Activated CD8-positive, alpha-beta memory T cell treated with anti-CD3 and anti-CD28 coated beads for 4 hours (primary cell): ENCODE measurements around the gene R3HDM4.
A peak's percentile ranks its signal among the peaks of the same experiment; 100 is the strongest.

Source experiments
- DNase-seq, 2 donors: peaks; one replicate each; pipeline ENCODE4 v3.0.0-alpha.2; 2020; ENCODE audit warnings: low read depth in 2 of 2

R3HDM4 gene

DNA sequence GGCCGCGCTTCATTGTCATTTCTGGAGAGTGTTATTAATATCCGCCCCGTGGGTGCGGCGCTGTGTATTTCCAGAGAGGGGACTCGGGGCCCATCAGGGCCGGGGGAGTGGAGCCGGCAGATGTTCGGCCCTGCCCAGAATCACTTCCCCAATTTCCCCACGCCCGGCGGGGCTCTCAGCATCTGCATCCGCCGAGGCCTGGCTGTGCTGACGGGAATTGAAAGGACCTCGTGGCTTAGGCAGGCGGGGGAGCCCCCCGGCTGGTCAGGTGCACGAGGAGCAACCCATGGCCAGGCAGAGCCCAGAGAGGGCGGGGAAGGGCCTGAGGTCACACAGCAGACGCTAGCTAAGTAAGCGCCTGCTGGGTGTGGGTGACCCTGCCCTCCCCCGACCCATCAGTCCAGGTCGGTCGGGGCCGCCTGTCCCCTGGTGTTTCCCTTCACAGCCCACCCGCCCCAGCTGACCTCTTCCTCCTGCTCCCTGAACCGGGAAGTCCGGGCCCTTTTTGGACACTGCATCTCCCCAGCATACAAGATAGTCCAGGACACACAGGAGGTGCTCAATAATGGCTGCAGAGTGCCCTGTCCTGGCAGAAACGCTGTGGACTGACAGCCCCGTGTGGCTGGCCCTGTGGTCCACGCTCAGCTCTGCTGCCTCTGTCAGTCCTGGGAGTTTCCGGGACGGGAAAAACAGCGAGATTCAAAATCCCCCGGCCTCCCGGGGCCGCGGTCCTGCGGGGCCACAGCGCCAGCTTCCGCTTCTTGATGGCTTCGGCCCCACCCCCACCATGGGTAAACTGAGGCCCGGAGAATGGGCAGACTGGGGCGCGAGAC lies 34.9 kb upstream of the R3HDM4 start:
- no peak for DNase-seq

- no peak for DNase-seq
These were observed 34.2 kb upstream of the R3HDM4 start for GRCh38 chr19:947090-947706.

DNA sequence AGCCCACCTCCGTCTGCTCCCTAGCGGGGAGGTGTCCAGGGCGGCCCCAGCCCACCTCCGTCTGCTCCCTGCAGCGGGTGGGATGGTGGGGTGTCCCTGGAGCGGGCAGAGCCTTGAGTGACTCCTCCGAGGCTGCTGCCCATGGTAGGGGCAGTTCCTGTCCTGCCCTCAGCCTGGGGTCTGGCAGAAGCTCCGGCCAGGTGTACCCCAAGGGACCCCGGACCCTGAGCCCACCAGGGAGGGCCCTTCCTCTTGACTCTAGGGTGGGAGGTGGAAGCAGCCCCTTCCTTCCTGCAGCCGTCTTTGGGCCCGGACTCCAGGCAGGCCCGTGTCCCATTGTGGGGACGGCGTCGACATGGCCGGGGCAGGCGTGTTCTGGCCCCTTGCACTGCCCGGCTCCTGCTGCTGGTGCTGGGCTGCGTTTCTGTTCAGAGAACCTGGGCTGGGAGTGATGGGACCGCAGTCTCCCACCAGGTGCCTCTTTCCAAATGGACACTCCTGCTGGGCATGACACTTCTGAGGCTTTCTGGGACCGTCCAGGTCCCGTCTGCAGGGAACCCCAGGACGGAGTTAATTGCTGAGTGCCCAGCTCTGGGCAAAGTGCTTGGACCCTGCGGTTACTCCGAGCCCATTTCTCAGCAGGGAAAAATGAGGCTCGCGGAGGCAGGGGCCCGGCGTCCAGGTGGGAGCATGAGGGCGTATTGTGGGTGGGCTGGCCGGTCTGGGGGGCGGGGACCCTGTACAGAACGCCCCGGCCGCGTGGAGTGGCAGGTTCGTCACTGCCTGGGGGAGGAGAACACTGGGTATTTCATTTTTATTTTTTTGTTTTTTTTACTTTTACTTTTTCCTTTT lies 32.6 kb upstream of the R3HDM4 start:
- DNase-seq, result no peak

DNA sequence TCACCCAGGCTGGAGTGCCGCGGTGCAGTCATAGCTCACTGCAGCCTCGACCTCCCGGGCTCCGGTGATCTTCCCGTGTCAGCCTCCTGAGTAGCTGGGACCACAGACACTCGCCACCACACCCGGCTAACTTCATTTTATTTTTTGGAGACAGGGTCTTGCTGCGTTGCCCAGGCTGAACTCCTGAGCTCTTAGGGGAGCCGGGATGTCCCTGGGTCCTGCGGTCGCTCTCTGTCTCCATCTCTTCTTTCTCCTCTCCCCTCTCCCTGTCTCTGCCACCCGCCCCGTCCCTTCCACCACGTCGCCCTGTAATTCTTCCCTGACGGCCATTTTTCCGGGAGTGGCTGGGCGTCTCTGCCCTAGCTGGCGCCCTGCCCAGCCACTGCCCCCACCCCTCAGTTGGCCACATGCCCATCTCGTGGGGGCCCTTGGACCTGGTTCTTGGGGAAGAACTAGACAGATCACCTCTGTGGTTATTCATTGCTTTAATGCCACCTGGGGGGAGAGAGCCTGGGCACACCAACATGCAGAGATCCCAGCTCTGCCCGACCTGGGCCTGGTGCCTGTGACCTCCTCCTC lies 31.7 kb upstream of the R3HDM4 start:
- no peak for DNase-seq

- no peak for DNase-seq
These were observed 31.1 kb upstream of the R3HDM4 start for GRCh38 chr19:944171-944567.

GRCh38 chr19:943551-944170 lies 30.6 kb upstream of the R3HDM4 start:
- DNase-seq, result no peak

DNA sequence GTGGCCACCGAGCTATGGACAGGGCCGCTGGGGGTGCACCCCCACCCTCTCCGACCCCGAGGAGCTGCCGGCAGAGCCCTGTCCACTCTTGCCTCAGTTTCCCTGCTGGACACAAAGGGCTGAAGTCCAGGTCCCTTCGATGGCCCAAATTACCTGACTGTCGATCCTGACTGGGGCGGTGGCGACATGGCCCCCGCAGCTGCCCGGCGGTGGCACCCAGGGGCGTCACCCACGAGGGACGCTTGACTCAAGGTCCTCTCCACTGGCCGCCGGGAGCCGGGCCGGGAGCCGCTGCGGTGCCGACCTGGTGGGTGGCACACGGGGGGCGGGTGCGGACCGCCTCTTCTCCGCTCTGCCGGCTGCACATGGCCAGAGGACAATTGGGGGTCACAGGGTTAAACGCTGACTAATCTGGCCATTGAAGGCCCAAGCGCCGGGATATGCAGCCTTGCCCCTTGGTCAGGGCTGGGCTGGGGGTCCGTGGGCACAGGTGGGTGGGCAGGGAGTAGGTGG lies 29.2 kb upstream of the R3HDM4 start:
- no peak for DNase-seq

DNA sequence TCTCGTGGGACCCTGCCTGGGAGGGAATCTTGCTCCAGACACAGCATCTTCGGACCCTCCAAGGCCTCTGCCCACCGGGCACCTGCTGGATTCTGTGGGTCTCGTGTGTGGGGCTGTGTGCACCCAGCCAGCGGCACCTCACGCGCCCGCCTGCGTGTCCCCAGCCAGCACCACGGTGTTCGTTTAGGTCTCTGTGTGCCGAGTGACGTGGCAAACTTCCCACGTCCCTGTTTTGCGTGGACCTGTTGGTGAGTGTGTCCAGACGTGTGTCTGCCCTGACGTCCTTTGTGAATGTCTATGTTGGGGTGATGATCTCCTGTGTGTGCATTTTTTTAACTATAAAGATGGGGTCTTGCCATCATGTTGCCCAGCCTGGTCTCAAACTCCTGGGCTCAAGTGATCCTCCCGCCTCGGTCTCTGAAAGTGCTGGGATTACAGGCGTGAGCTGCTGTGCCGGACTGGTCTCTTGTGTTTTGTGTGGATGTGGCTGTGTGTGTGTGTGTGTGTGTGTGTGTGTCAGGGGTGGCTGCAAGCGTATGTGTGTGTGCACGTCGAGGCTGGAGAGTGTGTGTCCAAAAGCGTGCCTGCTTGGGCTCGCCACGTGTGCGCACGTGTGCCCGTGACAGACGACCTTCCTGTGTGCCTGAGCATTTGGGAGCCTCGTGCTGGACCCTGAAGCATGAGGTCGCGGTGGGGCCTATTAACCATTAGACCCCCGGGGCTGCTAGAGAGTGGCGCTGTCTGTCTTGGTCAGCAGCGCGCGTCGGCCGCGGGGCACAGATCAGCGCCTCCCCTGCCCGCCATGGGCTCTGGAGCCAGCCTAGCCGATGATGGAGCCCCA lies 28.5 kb upstream of the R3HDM4 start:
- no peak for DNase-seq

DNA sequence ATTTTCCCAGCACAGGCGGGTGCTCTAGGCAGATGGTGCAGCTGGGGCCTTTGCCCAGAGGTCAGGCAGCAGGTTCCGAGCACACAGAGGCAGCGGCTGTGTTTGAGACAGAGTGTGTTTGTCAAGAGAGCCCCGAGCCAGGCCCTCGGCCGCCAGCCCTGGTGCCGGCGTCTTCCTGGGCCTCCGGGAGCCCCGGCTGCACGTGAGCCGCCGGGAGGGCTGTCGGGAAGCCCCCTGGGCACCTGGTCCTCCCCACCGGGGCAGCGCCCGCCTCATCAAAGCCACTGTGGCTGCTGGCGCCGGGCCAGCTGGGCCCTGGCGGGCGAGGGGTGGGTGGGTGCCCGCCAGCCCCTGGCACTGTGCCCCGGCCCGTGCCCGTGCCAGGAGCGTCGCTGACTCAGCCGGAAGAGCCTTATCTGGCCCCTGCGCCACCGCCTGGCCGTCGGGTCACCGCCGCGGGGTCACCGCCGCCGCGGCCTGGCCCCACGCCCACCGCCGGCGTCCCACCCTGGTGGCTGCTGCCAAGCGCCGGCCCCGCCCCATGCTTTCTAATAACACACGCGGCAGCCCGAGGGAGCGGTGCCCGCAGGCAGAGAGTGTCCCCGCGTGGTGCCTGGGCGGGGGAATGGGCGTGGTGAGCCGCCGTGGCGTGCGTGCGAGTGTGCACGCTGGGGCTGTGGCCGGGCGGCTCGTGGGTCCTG lies 27.7 kb upstream of the R3HDM4 start:
- DNase-seq, result peak; percentile 28 to 40

- no peak for DNase-seq
These were observed 26.9 kb upstream of the R3HDM4 start for GRCh38 chr19:939922-940321.

- DNase-seq, result no peak
These were observed 26.4 kb upstream of the R3HDM4 start for GRCh38 chr19:939439-939838.

DNA sequence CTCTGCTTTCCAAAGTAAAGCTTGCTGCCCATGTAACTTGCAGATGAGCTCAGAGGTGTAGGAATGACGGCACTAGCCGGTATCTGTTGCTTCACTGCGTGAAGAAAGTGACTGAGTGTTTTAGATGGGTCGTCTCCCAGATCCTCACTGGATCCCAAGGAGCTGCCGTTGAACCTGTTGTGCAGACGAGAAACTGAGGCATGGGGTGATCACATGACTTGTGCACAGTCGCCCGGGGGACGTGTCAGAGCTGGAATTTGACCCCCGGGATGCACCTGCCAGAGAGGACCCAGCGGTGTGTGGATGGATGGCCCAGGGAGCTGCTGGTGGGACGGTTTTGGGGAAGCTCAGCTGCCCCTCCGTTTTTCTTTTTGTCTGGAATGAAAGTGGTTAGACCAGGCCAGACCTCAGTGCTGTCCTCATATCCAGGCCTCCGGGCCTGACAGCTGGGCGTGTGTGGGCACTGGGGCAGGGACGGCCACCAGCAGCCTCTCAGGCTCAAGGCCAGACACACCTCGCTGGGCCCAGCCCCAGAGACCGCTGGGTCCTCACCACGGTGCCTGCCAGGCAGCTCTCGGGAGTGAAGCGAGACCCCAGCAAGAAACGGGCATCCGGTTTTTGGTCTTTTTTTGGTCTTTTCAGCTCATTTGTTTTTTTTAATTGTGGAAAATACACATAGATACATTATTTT lies 25.4 kb upstream of the R3HDM4 start:
- DNase-seq, result no peak

GRCh38 chr19:937259-937694 lies 24.3 kb upstream of the R3HDM4 start:
- peak; percentile 40 to 51 for DNase-seq

GRCh38 chr19:936175-936546 lies 23.1 kb upstream of the R3HDM4 start:
- no peak for DNase-seq

GRCh38 chr19:934865-935479 lies 22.0 kb upstream of the R3HDM4 start:
- DNase-seq, result no peak

DNA sequence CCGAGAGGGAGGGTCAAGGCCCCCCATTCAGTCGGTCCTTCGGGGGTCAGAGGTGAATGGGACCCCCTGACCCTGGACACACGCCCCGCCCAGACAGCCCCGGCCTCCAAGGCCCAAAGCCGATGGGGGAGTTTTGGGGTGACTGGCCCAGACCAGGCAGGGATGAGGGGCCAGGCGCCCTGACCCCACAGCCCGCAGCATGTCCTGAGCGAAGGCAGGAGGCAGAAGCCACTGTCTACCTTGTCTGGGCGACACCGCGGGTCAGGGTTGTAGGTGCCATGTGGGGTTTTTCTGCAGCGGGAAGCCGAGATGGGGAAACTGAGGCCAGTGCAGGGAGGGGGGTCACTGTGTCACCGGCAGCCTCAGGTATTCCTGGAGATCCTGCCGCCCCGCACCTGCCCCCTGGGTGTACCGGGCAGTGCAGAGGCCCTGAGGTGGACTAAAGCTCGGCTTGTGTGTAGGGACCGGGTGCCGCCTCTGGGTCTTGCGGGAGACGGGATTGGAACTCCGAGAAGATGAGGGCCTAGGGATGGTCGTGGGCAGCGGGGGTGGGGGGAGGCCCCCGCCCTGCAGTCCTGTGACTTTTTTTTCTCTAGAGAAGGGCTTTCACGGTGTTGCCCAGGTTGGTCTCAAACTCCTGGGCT lies 21.3 kb upstream of the R3HDM4 start:
- no peak for DNase-seq

GRCh38 chr19:933553-933882 lies 20.5 kb upstream of the R3HDM4 start:
- no peak for DNase-seq
